ENCODE measurements around the gene CEBPE.

The CEBPE gene

GRCh38 chr14:23132970-23133369, 13.9 kb upstream of the CEBPE start:
- no peak overlapping the region for H3K4me3 Mint-ChIP-seq
- H3K36me3 Mint-ChIP-seq (ENCODE audit: low read depth), result no peaks in the 10 kb centered on the region
- peaks cover 6% of the 10 kb centered on the region for H3K4me1 Mint-ChIP-seq (ENCODE audit: low read depth)
- peaks cover 19% of the 10 kb centered on the region for H3K27me3 Mint-ChIP-seq (ENCODE audit: low read depth)
- H3K27ac Mint-ChIP-seq, result no peak overlapping the region
- no peaks in the 10 kb centered on the region for H3K9me3 Mint-ChIP-seq

GRCh38 chr14:23131482-23131881, 12.4 kb upstream of the CEBPE start:
- Mint-ChIP-seq H3K9me3 (no peaks in the 10 kb centered on the region), H3K27me3 (ENCODE audit: low read depth) (peaks cover 19% of the 10 kb centered on the region), H3K27ac (no peak overlapping the region), H3K4me3 (no peak overlapping the region), H3K4me1 (ENCODE audit: low read depth) (peaks cover 6% of the 10 kb centered on the region), H3K36me3 (ENCODE audit: low read depth) (no peaks in the 10 kb centered on the region)

- Mint-ChIP-seq H3K9me3 (no peaks in the 10 kb centered on the region), H3K36me3 (ENCODE audit: low read depth) (no peaks in the 10 kb centered on the region), H3K4me1 (ENCODE audit: low read depth) (peaks cover 6% of the 10 kb centered on the region), H3K27me3 (ENCODE audit: low read depth) (peaks cover 19% of the 10 kb centered on the region), H3K27ac (no peak overlapping the region), H3K4me3 (no peak overlapping the region)
Observed at GRCh38 chr14:23130871-23131270, 11.8 kb upstream of the CEBPE start.

- no peaks in the 10 kb centered on the region for H3K36me3 Mint-ChIP-seq (ENCODE audit: low read depth)
- H3K4me1 Mint-ChIP-seq (ENCODE audit: low read depth), result peaks cover 6% of the 10 kb centered on the region
- no peaks in the 10 kb centered on the region for H3K9me3 Mint-ChIP-seq
- H3K4me3 Mint-ChIP-seq, result no peak overlapping the region
- H3K27ac Mint-ChIP-seq, result no peak overlapping the region
- H3K27me3 Mint-ChIP-seq (ENCODE audit: low read depth), result peaks cover 19% of the 10 kb centered on the region
Observed at GRCh38 chr14:23129759-23130316, 10.8 kb upstream of the CEBPE start.

- Mint-ChIP-seq H3K9me3 (no peaks in the 10 kb centered on the region), H3K4me1 (ENCODE audit: low read depth) (peaks cover 6% of the 10 kb centered on the region), H3K4me3 (no peak overlapping the region), H3K36me3 (ENCODE audit: low read depth) (no peaks in the 10 kb centered on the region), H3K27me3 (ENCODE audit: low read depth) (peaks cover 23% of the 10 kb centered on the region), H3K27ac (no peak overlapping the region)
Observed at GRCh38 chr14:23128969-23129758, 10.1 kb upstream of the CEBPE start.

GRCh38 chr14:23127861-23128260, 8.8 kb upstream of the CEBPE start:
- Mint-ChIP-seq H3K27me3 (ENCODE audit: low read depth) (peaks cover 31% of the 10 kb centered on the region), H3K4me3 (no peak overlapping the region), H3K27ac (no peak overlapping the region), H3K4me1 (ENCODE audit: low read depth) (peaks cover 6% of the 10 kb centered on the region), H3K9me3 (no peaks in the 10 kb centered on the region), H3K36me3 (ENCODE audit: low read depth) (no peaks in the 10 kb centered on the region)

GRCh38 chr14:23126548-23127278, 7.7 kb upstream of the CEBPE start:
- H3K27ac Mint-ChIP-seq, result no peak overlapping the region
- no peaks in the 10 kb centered on the region for H3K36me3 Mint-ChIP-seq (ENCODE audit: low read depth)
- H3K4me3 Mint-ChIP-seq, result no peak overlapping the region
- peaks cover 32% of the 10 kb centered on the region for H3K27me3 Mint-ChIP-seq (ENCODE audit: low read depth)
- H3K4me1 Mint-ChIP-seq (ENCODE audit: low read depth), result peaks cover 6% of the 10 kb centered on the region
- H3K9me3 Mint-ChIP-seq, result no peaks in the 10 kb centered on the region

DNA sequence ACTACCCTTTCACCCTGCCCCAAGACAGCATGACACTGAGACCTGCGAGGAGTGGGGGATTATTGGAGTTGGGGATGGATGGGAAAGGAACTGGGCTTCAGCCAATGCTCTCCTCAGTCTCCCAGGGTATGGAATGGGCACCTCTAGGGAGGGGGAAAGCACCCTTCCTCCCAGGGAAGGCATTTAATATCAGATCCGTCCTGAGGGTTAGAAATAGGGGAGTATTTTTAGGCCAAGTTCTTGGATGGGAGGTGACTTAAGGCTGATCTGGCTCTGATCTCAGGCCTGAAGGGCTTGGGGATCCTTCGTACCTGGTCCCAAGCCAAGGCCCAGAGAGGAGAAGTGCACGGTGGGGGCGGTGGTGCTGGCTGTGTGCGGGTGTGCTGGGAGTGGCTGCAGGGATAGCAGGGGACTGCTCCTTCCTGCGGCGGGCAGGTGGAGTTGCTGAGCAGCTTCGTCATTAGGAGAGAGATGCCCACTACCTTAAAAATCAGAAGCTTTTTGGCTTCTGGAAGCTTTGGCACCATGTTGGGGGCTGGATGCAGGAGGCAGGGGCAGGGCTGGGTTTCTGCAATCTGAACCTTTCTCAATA, 7.0 kb upstream of the CEBPE start:
- no peaks in the 10 kb centered on the region for H3K36me3 Mint-ChIP-seq (ENCODE audit: low read depth)
- H3K27me3 Mint-ChIP-seq (ENCODE audit: low read depth), result peaks cover 29% of the 10 kb centered on the region
- no peaks in the 10 kb centered on the region for H3K9me3 Mint-ChIP-seq
- H3K4me1 Mint-ChIP-seq (ENCODE audit: low read depth), result peaks cover 12% of the 10 kb centered on the region
- H3K27ac Mint-ChIP-seq, result no peak overlapping the region
- H3K4me3 Mint-ChIP-seq, result no peak overlapping the region

DNA sequence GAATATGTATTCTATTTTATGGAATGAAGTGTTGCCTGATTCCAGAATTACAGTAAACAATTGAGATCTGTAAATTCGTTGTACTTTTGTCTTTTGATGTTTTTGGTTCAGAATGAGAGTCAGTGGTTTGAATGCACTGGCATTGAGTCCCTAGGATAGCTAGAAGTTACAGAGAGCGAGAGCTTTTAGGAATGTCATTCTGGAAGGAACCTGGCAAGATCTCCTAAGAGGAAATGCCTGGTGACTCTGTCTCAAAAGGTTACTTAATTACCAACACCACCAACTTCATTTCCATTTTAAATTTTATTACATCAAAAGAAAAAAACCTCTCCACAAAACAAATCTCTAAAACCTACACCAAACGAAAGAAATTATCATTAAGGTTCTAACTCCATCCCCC, 6.0 kb upstream of the CEBPE start:
- H3K36me3 Mint-ChIP-seq (ENCODE audit: low read depth), result no peaks in the 10 kb centered on the region
- no peak overlapping the region for H3K27ac Mint-ChIP-seq
- H3K9me3 Mint-ChIP-seq, result no peaks in the 10 kb centered on the region
- peaks cover 21% of the 10 kb centered on the region for H3K27me3 Mint-ChIP-seq (ENCODE audit: low read depth)
- H3K4me3 Mint-ChIP-seq, result no peak overlapping the region
- H3K4me1 Mint-ChIP-seq (ENCODE audit: low read depth), result peaks cover 22% of the 10 kb centered on the region

DNA sequence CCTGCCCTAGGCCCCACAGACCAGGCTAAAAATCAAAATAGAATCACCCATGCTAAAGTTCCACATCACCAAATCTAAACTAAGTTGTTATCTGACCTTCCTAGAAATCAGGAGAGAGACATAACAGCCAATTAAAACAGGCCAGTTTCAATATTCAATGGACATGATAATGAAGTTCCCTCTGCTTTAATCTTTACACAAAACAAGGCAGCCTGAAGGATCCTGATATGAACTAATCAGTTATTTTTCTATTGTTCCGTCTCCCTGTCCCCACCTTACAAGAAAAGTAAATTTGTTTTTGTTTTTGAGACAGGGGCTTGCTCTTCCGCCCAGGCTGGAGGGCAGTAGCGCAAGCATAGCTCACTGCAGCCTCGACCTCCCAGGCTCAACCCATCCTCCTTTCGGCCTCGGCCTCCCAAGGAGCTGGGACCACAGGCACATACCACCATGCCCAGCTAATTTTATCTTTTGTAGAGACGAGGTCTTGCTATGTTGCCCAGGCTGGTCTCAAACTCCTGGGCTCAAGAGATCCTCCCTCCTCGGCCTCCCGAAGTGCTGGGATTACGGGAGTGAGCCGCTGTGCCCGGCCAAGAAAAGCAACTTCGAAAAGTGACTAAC, 5.4 kb upstream of the CEBPE start:
- no peaks in the 10 kb centered on the region for H3K36me3 Mint-ChIP-seq (ENCODE audit: low read depth)
- peaks cover 27% of the 10 kb centered on the region for H3K4me1 Mint-ChIP-seq (ENCODE audit: low read depth)
- no peaks in the 10 kb centered on the region for H3K9me3 Mint-ChIP-seq
- peaks cover 20% of the 10 kb centered on the region for H3K27me3 Mint-ChIP-seq (ENCODE audit: low read depth)
- H3K27ac Mint-ChIP-seq, result no peak overlapping the region
- no peak overlapping the region for H3K4me3 Mint-ChIP-seq

DNA sequence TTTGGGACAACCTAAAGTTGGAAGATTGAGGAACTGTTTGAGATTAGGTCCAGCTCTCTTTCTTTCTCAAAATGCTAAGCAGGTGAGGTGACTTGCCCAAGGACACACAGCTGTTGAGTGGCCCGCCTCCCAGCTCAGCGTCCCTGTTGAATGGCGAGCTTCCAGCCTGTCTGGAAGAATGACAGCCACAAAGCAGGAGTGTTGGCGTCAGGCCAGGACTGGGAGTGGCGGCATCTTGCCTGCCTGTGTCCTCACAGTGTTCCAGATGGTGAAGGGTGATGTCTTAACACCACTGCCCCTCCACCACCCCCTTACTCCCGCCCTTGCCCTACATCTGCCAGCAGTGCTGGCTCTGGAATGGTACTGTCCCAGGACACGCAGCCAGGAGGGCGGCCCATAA, 4.4 kb upstream of the CEBPE start:
- no peaks in the 10 kb centered on the region for H3K9me3 Mint-ChIP-seq
- H3K27me3 Mint-ChIP-seq (ENCODE audit: low read depth), result peaks cover 13% of the 10 kb centered on the region
- H3K4me3 Mint-ChIP-seq, result no peak overlapping the region
- H3K27ac Mint-ChIP-seq, result no peak overlapping the region
- H3K4me1 Mint-ChIP-seq (ENCODE audit: low read depth), result peaks cover 29% of the 10 kb centered on the region
- H3K36me3 Mint-ChIP-seq (ENCODE audit: low read depth), result no peaks in the 10 kb centered on the region

- Mint-ChIP-seq H3K36me3 (ENCODE audit: low read depth) (no peaks in the 10 kb centered on the region), H3K27me3 (ENCODE audit: low read depth) (peaks cover 13% of the 10 kb centered on the region), H3K4me3 (no peak overlapping the region), H3K9me3 (no peaks in the 10 kb centered on the region), H3K4me1 (ENCODE audit: low read depth) (peaks cover 25% of the 10 kb centered on the region), H3K27ac (no peak overlapping the region)
Observed at GRCh38 chr14:23122086-23122485, 3.0 kb upstream of the CEBPE start.

GRCh38 chr14:23121361-23121771, 2.3 kb upstream of the CEBPE start:
- Mint-ChIP-seq H3K36me3 (ENCODE audit: low read depth) (no peaks in the 10 kb centered on the region), H3K4me3 (no peak overlapping the region), H3K9me3 (no peaks in the 10 kb centered on the region)

DNA sequence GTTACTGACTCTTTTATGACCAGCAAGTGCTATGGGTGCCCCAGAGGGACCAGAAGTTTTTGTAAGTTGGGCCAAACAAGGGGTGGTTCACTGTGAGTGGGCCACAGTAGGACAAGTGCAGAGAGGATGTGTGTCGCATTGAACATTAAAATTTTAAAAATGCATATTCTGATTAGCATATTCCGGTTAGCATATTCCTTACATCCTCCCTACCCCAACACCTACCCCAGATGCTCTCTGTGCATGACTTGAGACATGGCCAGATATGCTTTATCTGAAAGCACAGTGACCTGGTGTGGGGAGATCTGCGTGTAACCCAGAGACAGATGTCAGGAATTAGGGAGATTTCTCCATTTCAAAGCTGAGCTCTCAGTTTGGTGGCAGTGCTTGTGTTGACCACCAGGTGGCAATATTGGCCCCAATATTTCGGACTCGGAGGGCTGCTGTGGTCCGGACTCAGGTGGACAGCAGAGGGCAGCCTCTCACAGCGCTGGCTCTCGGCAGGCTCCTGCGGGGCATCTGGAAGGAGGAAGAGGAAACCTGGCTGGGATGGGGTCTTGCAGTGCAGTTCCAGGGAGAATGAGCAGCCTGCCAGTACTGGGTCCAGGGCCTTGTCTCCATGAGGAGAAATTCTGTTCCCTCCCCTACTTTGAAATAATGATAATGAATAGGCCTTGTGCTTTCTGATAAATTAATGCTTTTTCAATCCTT, 1.6 kb upstream of the CEBPE start:
- Mint-ChIP-seq H3K27ac (peak overlapping the region; percentile 87), H3K9me3 (no peaks in the 10 kb centered on the region), H3K4me1 (ENCODE audit: low read depth) (peaks cover 25% of the 10 kb centered on the region), H3K4me3 (peak overlapping the region; percentile 52), H3K36me3 (ENCODE audit: low read depth) (no peaks in the 10 kb centered on the region), H3K27me3 (ENCODE audit: low read depth) (peaks cover 13% of the 10 kb centered on the region)

More at GRCh38 chr14:23121361-23121771, 2.3 kb upstream of the CEBPE start:
- Mint-ChIP-seq H3K4me1 (ENCODE audit: low read depth) (peaks cover 25% of the 10 kb centered on the region), H3K27me3 (ENCODE audit: low read depth) (peaks cover 13% of the 10 kb centered on the region), H3K27ac (no peak overlapping the region)

Data from T-helper 1 cell treated with Interleukin-12 subunit alpha and Interleukin-12 subunit beta and Interleukin-4 antibody, amounts not matched to agents 30 μg/mL and 1 μg/mL, for 36 hours (primary cell).